Astrocyte of the cerebellum (primary cell): ENCODE results near the gene DUSP7.
A peak's percentile ranks its signal among the peaks of the same experiment; 100 is the strongest.

Experiments
- DNase-seq: peaks from one replicate; pipeline ENCODE4 v3.0.0-alpha.2; 2011; ENCODE audit warnings: low read depth
- H3K4me3 ChIP-seq: 2 replicates; pipeline ENCODE4 v1.5.1; 2011; ENCODE audit warnings: mild to moderate bottlenecking, low read depth, low read length, moderate library complexity
- CTCF ChIP-seq: IDR thresholded peaks from 2 replicates; pipeline ENCODE4 v1.5.1; 2012; ENCODE audit warnings: low read length, low read depth, moderate library complexity, mild to moderate bottlenecking; ENCODE audit errors: missing control alignments
- in situ Hi-C: cut with HindIII; loops from 2 replicates; pipeline ENCODE4 v1.10.0; 2017; ENCODE audit warnings: low sequenced_read_pairs

The DUSP7 gene

GRCh38 chr3:52005571-52005986 lies 50.8 kb downstream of the DUSP7 start:
- in situ Hi-C loops = no loop called here
- no peak overlapping the region for H3K4me3 ChIP-seq
- TF ChIP-seq CTCF = no peak
- no peak for DNase-seq

- in situ Hi-C loops = no loop called here
- no peak for TF ChIP-seq CTCF
- no peak for DNase-seq
- no peak overlapping the region for H3K4me3 ChIP-seq
Observed at GRCh38 chr3:52004906-52005395, 51.4 kb downstream of the DUSP7 start.

GRCh38 chr3:52004163-52004787 lies 52.1 kb downstream of the DUSP7 start:
- no peak for DNase-seq
- TF ChIP-seq CTCF = peak; percentile 79
- no peak overlapping the region for H3K4me3 ChIP-seq
- in situ Hi-C loops = no loop called here

- TF ChIP-seq CTCF = no peak
- no peak overlapping the region for H3K4me3 ChIP-seq
- no peak for DNase-seq
- in situ Hi-C loops = no loop called here
Observed at GRCh38 chr3:52002748-52003147, 53.6 kb downstream of the DUSP7 start.

- in situ Hi-C loops = no loop called here
- no peak overlapping the region for H3K4me3 ChIP-seq
- peak; percentile 35 for DNase-seq
- peak; percentile 93 for TF ChIP-seq CTCF
Observed at GRCh38 chr3:52001443-52001974, 54.9 kb downstream of the DUSP7 start.

GRCh38 chr3:51999846-52000245 lies 56.5 kb downstream of the DUSP7 start:
- DNase-seq = no peak
- TF ChIP-seq CTCF = no peak
- no peak overlapping the region for H3K4me3 ChIP-seq
- in situ Hi-C loops = no loop called here
